ENCODE data around the gene ICE2. TPM values are rescaled to one million over a fixed set of nuclear protein-coding genes. Genes with fewer than 3 reads are reported as not detected.

The ICE2 gene
- total and polyA plus RNA-seq, 2 experiments from 2014 or later, result 64.2 to 64.3 TPM

- TF ChIP-seq REST (IDR thresholded peaks at IDR 0.05; ENCODE audit: unreplicated experiment) (no peak), ZNF331 (CRISPR knock-in tag; IDR thresholded peaks at IDR 0.05; ENCODE audit: low read depth) (no peak), EZH2 (IDR thresholded peaks at IDR 0.05; ENCODE audit: low read depth, unreplicated experiment) (no peak)
These were observed 55.4 kb downstream of the ICE2 start (continued) for GRCh38 chr15:60423537-60423936.

GRCh38 chr15:60421544-60421943 is 57.4 kb downstream of the ICE2 start:
- H3K9me2 ChIP-seq (ENCODE audit: insufficient read depth), result no peaks in the 10 kb centered on the region
- no peak overlapping the region for H3K4me2 ChIP-seq
- H4K20me1 ChIP-seq (replicated peaks; ENCODE audit: insufficient read depth), result no peaks in the 10 kb centered on the region
- Mint-ChIP-seq H3K27ac (no peak overlapping the region), H3K27me3 (ENCODE audit: insufficient read depth, low read depth, poor library complexity) (no peaks in the 10 kb centered on the region), H3K36me3 (ENCODE audit: low read depth) (peaks cover 8% of the 10 kb centered on the region; the same call in 2 of the 3 replicates), H3K9me3 (no peaks in the 10 kb centered on the region), H3K4me1 (peaks cover 6% of the 10 kb centered on the region; the same call in 2 of the 3 replicates), H3K4me3 (no peak overlapping the region)
- H2AFZ ChIP-seq, result no peak overlapping the region
- ATAC-seq (no peak), DNase-seq (ENCODE audit: low spot score) (no peak)
- H3K4me1 ChIP-seq (ENCODE audit: insufficient read depth), result no peaks in the 10 kb centered on the region
- no peaks in the 10 kb centered on the region for H3K79me2 ChIP-seq (replicated peaks; ENCODE audit: insufficient read depth)
- no peak overlapping the region for H3K4me3 ChIP-seq
- H3K27ac ChIP-seq (ENCODE audit: low read depth), result no peak overlapping the region
- H3K36me3 ChIP-seq (ENCODE audit: insufficient read depth), result no peaks in the 10 kb centered on the region
- no peaks in the 10 kb centered on the region for H3K27me3 ChIP-seq (ENCODE audit: insufficient read depth)
- no peaks in the 10 kb centered on the region for H3F3A ChIP-seq (replicated peaks; ENCODE audit: low read depth)
- TF ChIP-seq STAT1 (IDR thresholded peaks at IDR 0.05; ENCODE audit: unreplicated experiment) (no peak), EZH2 (IDR thresholded peaks at IDR 0.05; ENCODE audit: low read depth, unreplicated experiment) (no peak), CREB1 (CRISPR knock-in tag; IDR thresholded peaks at IDR 0.05; ENCODE audit: low read depth) (no peak), POLR2AphosphoS5 (IDR thresholded peaks at IDR 0.05; ENCODE audit: low read depth) (no peak), JUNB (IDR thresholded peaks at IDR 0.05; ENCODE audit: unreplicated experiment) (no peak), NANOG (IDR thresholded peaks at IDR 0.05; ENCODE audit: borderline replicate concordance) (no peak), REST (IDR thresholded peaks at IDR 0.05; ENCODE audit: unreplicated experiment) (no peak), ZNF331 (CRISPR knock-in tag; IDR thresholded peaks at IDR 0.05; ENCODE audit: low read depth) (no peak), ZNF114 (CRISPR knock-in tag; IDR thresholded peaks at IDR 0.05) (no peak), ZNF462 (CRISPR knock-in tag; IDR thresholded peaks at IDR 0.05) (no peak)

Data from GM23338 (cell line).